ENCODE measurements around the gene MYLK. TPM values are rescaled to one million over a fixed set of nuclear protein-coding genes. Genes with fewer than 3 reads are reported as not detected.
A peak's percentile ranks its signal among the peaks of the same experiment; 100 is the strongest.

MYLK gene
- total and polyA plus RNA-seq, 9 of the 15 experiments (the other 6 are each of a cell fraction or from before 2014, with no cell fraction given) = 0.11 to 0.53 (median 0.18) TPM; not detected in 2

DNA sequence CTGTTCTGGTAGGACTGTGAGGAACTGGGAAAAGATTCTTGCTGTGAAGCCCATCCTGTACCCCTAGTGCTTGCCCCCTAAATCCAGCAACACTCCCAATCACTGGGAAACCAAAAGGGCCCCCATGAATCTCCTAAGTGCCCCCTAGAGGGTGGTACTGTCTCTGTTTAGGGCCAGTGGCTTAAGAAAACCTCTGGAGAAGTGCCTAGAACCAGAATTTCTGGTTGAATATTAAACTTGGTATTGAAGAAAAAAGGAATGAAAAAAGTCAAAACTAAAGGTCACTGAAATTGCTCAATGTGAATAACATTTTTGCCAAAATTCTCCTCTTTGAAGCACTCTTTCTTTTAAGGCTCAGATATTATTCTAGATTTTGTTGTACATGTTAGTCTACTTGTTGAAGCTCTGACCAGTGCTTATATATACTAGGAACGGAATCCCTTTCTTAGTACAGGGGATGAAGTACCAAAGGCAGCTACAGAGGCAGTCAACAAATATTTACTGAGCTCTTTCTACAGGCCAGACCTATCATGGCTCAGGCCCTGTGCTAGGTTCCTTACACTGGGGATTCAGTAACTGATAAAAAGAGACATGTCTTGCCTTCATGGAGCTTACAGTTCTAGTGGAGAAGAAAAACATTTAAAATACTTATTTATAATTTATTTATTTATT is 138.8 kb downstream of the MYLK start:
- Histone ChIP-seq H3K4me1 (replicated peaks in 1 of 2; ENCODE audit: control insufficient read depth in 2 of 2, insufficient read depth in 2 of 2, low read length in 2 of 2) (no peaks in the 10 kb centered on the region), H3K36me3 (ENCODE audit: control insufficient read depth, insufficient read depth, low read length) (no peaks in the 10 kb centered on the region), H4K20me1 (replicated peaks; ENCODE audit: control insufficient read depth, insufficient read depth, low read length) (no peaks in the 10 kb centered on the region), H3K27ac (ENCODE audit: extremely low read depth, low read depth, low read length) (no peak overlapping the region), H3K9ac (ENCODE audit: insufficient read depth in 1 of 2, low read depth in 2 of 2, low read length in 2 of 2) (no peak overlapping the region), H3K4me2 (ENCODE audit: insufficient read depth, low read length) (no peak overlapping the region), H3K4me3 (no peak overlapping the region), H2AFZ (ENCODE audit: low read depth, low read length) (no peak overlapping the region), H3K79me2 (ENCODE audit: control insufficient read depth, insufficient read depth, low read length) (no peaks in the 10 kb centered on the region), H3K27me3 (ENCODE audit: control insufficient read depth in 2 of 2, insufficient read depth in 2 of 2, low read length in 2 of 2) (peaks cover 0 to 4% of the 10 kb centered on the region in 2 experiments; a peak in 2 of 5 replicates), H3K9me1 (ENCODE audit: control insufficient read depth, insufficient read depth, low read length) (no peaks in the 10 kb centered on the region), H3K9me3 (replicated peaks; ENCODE audit: control insufficient read depth, insufficient read depth, low read depth, low read length) (no peaks in the 10 kb centered on the region)
- no peak for DNase-seq (ENCODE audit: extremely low read depth in 1 of 4, low spot score in 3 of 4)
- in situ Hi-C loops (cut with MboI) = no loop called here
- TF ChIP-seq ZKSCAN1 (IDR thresholded peaks at IDR 0.05; ENCODE audit: low read depth, low read length) = no peak
- TF ChIP-seq, protein P1, sequence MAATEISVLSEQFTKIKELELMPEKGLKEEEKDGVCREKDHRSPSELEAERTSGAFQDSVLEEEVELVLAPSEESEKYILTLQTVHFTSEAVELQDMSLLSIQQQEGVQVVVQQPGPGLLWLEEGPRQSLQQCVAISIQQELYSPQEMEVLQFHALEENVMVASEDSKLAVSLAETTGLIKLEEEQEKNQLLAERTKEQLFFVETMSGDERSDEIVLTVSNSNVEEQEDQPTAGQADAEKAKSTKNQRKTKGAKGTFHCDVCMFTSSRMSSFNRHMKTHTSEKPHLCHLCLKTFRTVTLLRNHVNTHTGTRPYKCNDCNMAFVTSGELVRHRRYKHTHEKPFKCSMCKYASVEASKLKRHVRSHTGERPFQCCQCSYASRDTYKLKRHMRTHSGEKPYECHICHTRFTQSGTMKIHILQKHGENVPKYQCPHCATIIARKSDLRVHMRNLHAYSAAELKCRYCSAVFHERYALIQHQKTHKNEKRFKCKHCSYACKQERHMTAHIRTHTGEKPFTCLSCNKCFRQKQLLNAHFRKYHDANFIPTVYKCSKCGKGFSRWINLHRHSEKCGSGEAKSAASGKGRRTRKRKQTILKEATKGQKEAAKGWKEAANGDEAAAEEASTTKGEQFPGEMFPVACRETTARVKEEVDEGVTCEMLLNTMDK (IDR thresholded peaks at IDR 0.05; ENCODE audit: borderline replicate concordance, insufficient read depth, low read depth, low read length, poor library complexity, severe bottlenecking) = peak; percentile 21
- BruUV-seq (replicated peaks) = no TSS peak
- CTCF ChIA-PET (ENCODE audit: low intra/inter-chr PET ratio) = interaction anchor here (0.5 kb wide), 1 partner anchor 909 kb away, joined by 3 read pairs; no protein-coding TSS in a partner anchor
- intact Hi-C loops (cut with micrococcal nuclease) = no loop called here
- ATAC-seq = no peak
- no peak for FAIRE-seq
- WGBS (ENCODE audit: insufficient coverage, low coverage, missing lambda C conversion rate) = no CpG with 5 or more reads among the region's 1 CpG
- POLR2A ChIA-PET = interaction anchor here (0.7 kb wide), 1 partner anchor 11 kb away, joined by 3 read pairs; no protein-coding TSS in a partner anchor

Measured in K562 (cell line).